Activated B cell treated with CpG ODN at 0.5 μM for 24 hours (primary cell): ENCODE measurements around the gene TFF3. TPM values are rescaled to one million over a fixed set of nuclear protein-coding genes. Genes with fewer than 3 reads are reported as not detected.

ENCODE experiments used
- ATAC-seq: fragments of 200-7000 bp; cut with Tn5 transposase; one replicate; pipeline ENCODE4 v1.10.0; 2021; ENCODE audit warnings: low read depth, mild to moderate bottlenecking, moderate library complexity
- CTCF ChIA-PET: fragments of 350-600 bp; sonication (Branson Sonifier 250); formaldehyde crosslinking; loops from one replicate; lab custom pipeline; 2021; ENCODE audit warnings: antibody characterized with exemption; lab: Charles Lee
- POLR2A ChIA-PET: fragments of 350-600 bp; sonication (Branson Sonifier 250); formaldehyde crosslinking; loops from one replicate; lab custom pipeline; 2021; ENCODE audit warnings: antibody characterized with exemption; lab: Charles Lee
- DNase-seq: peaks from one replicate; pipeline ENCODE4 v3.0.0; 2022
- H3K27ac Mint-ChIP-seq: one replicate; pipeline ENCODE4 v1.8.0; 2020; ENCODE audit warnings: mixed read lengths
- H3K27me3 Mint-ChIP-seq: one replicate; pipeline ENCODE4 v1.8.0; 2021; ENCODE audit warnings: mixed read lengths
- H3K36me3 Mint-ChIP-seq: one replicate; pipeline ENCODE4 v1.8.0; 2021; ENCODE audit warnings: low read depth, mixed read lengths
- H3K4me1 Mint-ChIP-seq: one replicate; pipeline ENCODE4 v1.8.0; 2021; ENCODE audit warnings: mixed read lengths
- H3K4me3 Mint-ChIP-seq: one replicate; pipeline ENCODE4 v1.8.0; 2020; ENCODE audit warnings: mild to moderate bottlenecking, mixed read lengths
- H3K9me3 Mint-ChIP-seq: one replicate; pipeline ENCODE4 v1.8.0; 2020; ENCODE audit warnings: mixed read lengths
- intact Hi-C: fragments of 100-400 bp; cut with micrococcal nuclease; formaldehyde crosslinking; loops from one replicate; pipeline ENCODE4 v1.15.1; 2024
- total RNA-seq: library from RNA; stranded (reverse); gene quantifications from 2 replicates; pipeline ENCODE4 v1.2.3, GENCODE V29; 2022
- TF ChIP-seq, protein P1 (sequence below): fragments of 200-600 bp; IDR thresholded peaks from one replicate; pipeline ENCODE4 v1.8.0; 2022; ENCODE audit warnings: antibody characterized with exemption, mild to moderate bottlenecking

The TFF3 gene, protein sequence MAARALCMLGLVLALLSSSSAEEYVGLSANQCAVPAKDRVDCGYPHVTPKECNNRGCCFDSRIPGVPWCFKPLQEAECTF
- not detected in 2 replicates for total RNA-seq

DNA sequence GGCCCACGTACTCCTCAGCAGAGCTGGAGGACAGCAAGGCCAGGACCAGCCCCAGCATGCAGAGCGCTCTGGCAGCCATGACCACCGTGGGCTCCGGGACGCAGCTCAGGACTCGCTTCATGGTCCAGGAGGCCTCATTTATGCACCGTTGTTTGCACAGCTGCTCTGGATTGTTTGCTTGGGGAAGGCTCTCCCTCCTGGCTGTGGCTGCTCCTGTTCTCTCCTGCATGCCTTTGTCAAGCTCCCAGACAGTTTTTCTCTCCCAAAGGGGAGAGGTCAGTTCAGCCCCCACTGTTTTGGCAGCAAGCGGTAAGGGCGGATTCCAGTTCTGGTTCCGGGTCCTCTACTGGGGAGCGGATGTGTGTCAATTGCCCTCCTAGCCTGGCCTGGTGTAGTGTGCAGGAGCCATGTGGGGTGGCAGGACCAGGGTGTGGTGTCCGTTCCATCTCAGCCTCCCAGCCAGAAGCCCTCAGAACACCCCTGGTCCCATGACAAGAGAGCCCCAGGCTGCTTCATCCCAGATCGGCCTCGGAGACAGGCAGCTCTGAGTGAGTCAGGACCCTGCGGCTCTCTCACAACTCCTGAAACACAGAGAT is at the start of gene TFF3:
TSS of gene TFF3 (minus strand) at position 114 of the 596 bp plus-strand sequence. CDS start at position 79, 35 bp downstream.
- Mint-ChIP-seq H3K9me3 (no peaks in the 10 kb centered on the region), H3K27ac (no peak within 1 kb of the TSS), H3K4me1 (peaks cover 17% of the 10 kb centered on the region), H3K36me3 (no peaks in the 10 kb centered on the region), H3K4me3 (no peak within 1 kb of the TSS), H3K27me3 (no peaks in the 10 kb centered on the region)
- no peak for ATAC-seq
- intact Hi-C loops = no loop called here
- ChIA-PET CTCF (no interaction called here), POLR2A (no interaction called here)
- TF ChIP-seq, protein P1, sequence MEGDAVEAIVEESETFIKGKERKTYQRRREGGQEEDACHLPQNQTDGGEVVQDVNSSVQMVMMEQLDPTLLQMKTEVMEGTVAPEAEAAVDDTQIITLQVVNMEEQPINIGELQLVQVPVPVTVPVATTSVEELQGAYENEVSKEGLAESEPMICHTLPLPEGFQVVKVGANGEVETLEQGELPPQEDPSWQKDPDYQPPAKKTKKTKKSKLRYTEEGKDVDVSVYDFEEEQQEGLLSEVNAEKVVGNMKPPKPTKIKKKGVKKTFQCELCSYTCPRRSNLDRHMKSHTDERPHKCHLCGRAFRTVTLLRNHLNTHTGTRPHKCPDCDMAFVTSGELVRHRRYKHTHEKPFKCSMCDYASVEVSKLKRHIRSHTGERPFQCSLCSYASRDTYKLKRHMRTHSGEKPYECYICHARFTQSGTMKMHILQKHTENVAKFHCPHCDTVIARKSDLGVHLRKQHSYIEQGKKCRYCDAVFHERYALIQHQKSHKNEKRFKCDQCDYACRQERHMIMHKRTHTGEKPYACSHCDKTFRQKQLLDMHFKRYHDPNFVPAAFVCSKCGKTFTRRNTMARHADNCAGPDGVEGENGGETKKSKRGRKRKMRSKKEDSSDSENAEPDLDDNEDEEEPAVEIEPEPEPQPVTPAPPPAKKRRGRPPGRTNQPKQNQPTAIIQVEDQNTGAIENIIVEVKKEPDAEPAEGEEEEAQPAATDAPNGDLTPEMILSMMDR = no peak
- DNase-seq = no peak

DNA sequence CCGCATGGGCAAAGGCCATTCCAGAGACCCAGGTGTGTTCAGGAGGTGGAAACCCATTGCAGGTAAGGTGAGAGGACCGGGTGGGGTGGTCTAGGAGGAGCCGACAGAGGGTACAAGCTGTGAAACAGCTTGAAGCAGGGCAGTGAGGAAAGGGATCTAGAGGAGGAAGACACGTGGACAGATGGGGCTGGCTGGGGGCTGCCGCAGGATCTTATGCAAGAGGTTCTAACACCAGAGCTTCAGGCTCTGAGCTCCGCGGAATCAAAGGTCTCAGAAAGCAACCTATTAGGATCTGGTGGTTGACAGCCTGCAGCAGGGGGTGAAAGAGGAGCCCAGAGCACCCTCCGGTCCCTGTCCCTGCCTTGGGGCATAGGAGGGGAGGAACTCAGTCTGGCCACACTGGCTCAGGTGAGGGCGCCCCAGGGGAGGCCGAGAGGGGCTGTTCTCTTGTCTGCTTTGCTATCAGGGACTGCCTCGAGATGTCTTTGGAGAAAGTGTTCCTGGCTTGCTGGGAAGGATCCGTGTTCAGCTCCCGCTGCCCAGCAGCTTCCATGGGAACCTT is 49.2 kb upstream of the TFF3 start:
- Mint-ChIP-seq H3K4me1 (peaks cover 2% of the 10 kb centered on the region), H3K27me3 (peaks cover 26% of the 10 kb centered on the region), H3K4me3 (no peak overlapping the region), H3K36me3 (no peaks in the 10 kb centered on the region), H3K9me3 (no peaks in the 10 kb centered on the region), H3K27ac (no peak overlapping the region)
- no peak for ATAC-seq
- no peak for DNase-seq
- intact Hi-C loops = no loop called here
- ChIA-PET CTCF (no interaction called here), POLR2A (no interaction called here)
- TF ChIP-seq, protein P1 = no peak

DNA sequence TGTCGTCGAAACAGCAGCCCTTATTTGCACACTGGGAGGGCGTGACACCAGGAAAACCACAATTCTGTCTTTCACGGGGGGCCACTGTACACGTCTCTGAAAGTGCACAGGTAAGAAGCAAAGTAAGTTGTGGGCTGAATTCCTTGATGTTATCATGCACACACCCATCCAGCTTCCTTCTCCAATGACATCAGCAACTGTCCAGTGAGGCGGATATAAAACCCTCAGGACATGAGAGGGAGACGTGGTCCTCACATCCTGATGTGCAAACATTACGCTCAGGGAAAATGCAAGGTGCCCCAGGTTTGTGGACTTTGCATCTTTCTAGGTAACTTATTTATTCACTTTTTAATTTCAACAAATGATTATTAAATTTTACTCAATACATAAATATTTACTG is 48.1 kb upstream of the TFF3 start:
- Mint-ChIP-seq H3K27ac (no peak overlapping the region), H3K27me3 (peaks cover 27% of the 10 kb centered on the region), H3K4me3 (no peak overlapping the region), H3K4me1 (peaks cover 2% of the 10 kb centered on the region), H3K36me3 (no peaks in the 10 kb centered on the region), H3K9me3 (no peaks in the 10 kb centered on the region)
- ChIA-PET POLR2A (interaction anchor here (0.7 kb wide), 1 partner anchor 49 kb away, joined by 3 read pairs; no protein-coding TSS in a partner anchor), CTCF (no interaction called here)
- TF ChIP-seq, protein P1 = no peak
- intact Hi-C loops = no loop called here
- DNase-seq = no peak
- no peak for ATAC-seq

DNA sequence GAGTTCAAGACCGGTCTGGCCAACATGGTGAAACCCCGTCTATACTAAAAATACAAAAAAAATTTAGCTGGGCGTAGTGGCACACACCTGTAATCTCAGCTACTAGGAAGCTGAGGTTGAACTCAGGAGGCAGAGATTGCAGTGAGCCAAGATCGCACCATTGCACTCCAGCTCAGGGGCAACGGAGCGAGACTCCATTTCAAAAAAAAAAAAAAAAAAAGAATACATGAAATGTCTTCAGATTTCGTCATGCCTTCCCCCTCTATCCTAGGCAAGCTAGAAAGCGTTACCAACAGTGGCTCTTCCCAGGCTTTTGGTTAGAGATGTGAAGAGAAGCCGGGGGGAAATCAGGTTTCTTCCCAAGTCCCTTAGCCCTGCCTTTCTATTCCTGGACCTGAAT is 47.5 kb upstream of the TFF3 start:
- POLR2A ChIA-PET = interaction anchor here (0.6 kb wide), 1 partner anchor 101 kb away, joined by 3 read pairs; no protein-coding TSS in a partner anchor
- DNase-seq (no peak), ATAC-seq (no peak)
- intact Hi-C loops = no loop called here
- Mint-ChIP-seq H3K27ac (no peak overlapping the region), H3K9me3 (no peaks in the 10 kb centered on the region), H3K27me3 (peaks cover 32% of the 10 kb centered on the region), H3K4me3 (no peak overlapping the region), H3K36me3 (no peaks in the 10 kb centered on the region), H3K4me1 (peaks cover 2% of the 10 kb centered on the region)
- TF ChIP-seq, protein P1 = no peak
- CTCF ChIA-PET = no interaction called here

DNA sequence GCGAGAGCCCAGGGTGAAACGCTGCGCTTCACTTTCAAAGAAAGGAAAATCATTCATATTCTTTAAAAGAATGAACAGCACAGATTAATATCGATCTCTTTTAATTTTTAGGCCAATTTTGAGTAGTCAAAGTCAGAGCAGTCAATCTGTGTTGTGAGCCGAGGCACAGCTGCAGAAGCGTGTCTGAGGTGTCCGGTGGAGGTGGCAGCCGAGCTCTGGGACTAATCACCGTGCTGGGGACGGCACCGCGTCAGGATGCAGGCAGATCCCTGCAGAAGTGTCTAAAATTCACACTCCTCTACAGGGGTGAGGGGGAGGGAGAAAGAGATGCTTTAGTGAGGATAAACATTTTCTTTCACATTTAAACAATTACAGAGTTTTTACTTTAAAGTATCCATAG is 47.0 kb upstream of the TFF3 start:
- no peak for DNase-seq
- Mint-ChIP-seq H3K9me3 (no peaks in the 10 kb centered on the region), H3K4me1 (peaks cover 2% of the 10 kb centered on the region), H3K27me3 (peaks cover 32% of the 10 kb centered on the region), H3K4me3 (no peak overlapping the region), H3K27ac (no peak overlapping the region), H3K36me3 (no peaks in the 10 kb centered on the region)
- no peak for ATAC-seq
- ChIA-PET POLR2A (no interaction called here), CTCF (no interaction called here)
- intact Hi-C loops = no loop called here
- TF ChIP-seq, protein P1 = no peak
